Adrenal gland (tissue), 5 donors: Measurements from ENCODE around the gene VWA3B.

Experiments used
- CTCF ChIP-seq, 6 experiments: fragments of 450-650 bp in 4 of 6; fragments of 200-600 bp in 2 of 6; sonication (generic) in 1 of 6; IDR thresholded peaks; 1 replicate in 5 of 6; 2 replicates in 1 of 6; pipeline versions ENCODE4 v1.5.1 to v1.8.0; 2016 to 2021; ENCODE audit warnings: antibody characterized with exemption in 6 of 6, mild to moderate bottlenecking in 2 of 6, moderate library complexity in 1 of 6
- POLR2A ChIP-seq, 2 donors: fragments of 450-650 bp; IDR thresholded peaks; one replicate each; pipeline ENCODE4 v1.6.1; 2017; ENCODE audit warnings: antibody characterized with exemption in 2 of 2, mild to moderate bottlenecking in 2 of 2, moderate library complexity in 1 of 2
- donor health status: DM: no; HTN: no; CAD: no.

DNA sequence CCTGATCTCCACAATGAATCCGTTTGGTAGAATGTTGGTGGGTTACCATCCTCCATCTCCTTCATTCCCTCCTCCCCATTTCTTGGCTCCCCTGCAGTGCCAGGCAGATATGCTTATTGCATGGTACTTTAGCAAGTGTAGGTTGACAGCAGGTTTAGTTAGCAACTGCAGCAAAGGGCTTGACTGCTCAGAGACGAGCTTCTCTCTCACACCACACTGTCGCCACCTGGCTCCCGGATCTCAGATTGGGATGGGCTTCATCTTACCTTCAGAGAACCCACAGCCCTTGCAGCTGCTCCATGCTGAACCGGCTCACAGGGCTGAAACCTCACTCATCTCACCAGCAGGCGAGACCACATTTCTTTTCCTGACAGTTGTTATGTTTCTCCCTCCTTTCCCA lies 88.8 kb downstream of the VWA3B start:
- TF ChIP-seq CTCF (IDR thresholded peaks at IDR 0.05) (no peak), POLR2A (IDR thresholded peaks at IDR 0.05) (no peak)
